KOPT-K1 (cell line): ENCODE measurements around the gene BCAN.

Experiments used
- H3K27ac ChIP-seq: fragments of 200-600 bp; sonication (generic); 2 replicates; pipeline ENCODE4 v1.5.1; 2016; ENCODE audit warnings: antibody characterized with exemption, mild to moderate bottlenecking, low read depth, low read length; ENCODE audit not compliant: poor library complexity, severe bottlenecking
- H3K36me3 ChIP-seq: fragments of 200-600 bp; sonication (generic); 2 replicates; pipeline ENCODE4 v1.5.1; 2017; ENCODE audit warnings: antibody characterized with exemption, mild to moderate bottlenecking, low read length, moderate library complexity; ENCODE audit not compliant: insufficient read depth
- H3K9me3 ChIP-seq: fragments of 200-600 bp; sonication (generic); 2 replicates; pipeline ENCODE4 v1.5.1; 2017; ENCODE audit warnings: antibody characterized with exemption, low read length, mild to moderate bottlenecking; ENCODE audit not compliant: insufficient read depth, poor library complexity, severe bottlenecking

BCAN gene

GRCh38 chr1:156689035-156689952 is 47.4 kb downstream of the BCAN start:
- no peaks in the 10 kb centered on the region for H3K9me3 ChIP-seq
- H3K27ac ChIP-seq = no peak overlapping the region
- no peaks in the 10 kb centered on the region for H3K36me3 ChIP-seq

- Histone ChIP-seq H3K9me3 (no peaks in the 10 kb centered on the region), H3K36me3 (no peaks in the 10 kb centered on the region), H3K27ac (no peak overlapping the region)
These were observed 48.2 kb downstream of the BCAN start for GRCh38 chr1:156689953-156690674.

- H3K9me3 ChIP-seq = no peaks in the 10 kb centered on the region
- H3K36me3 ChIP-seq = no peaks in the 10 kb centered on the region
- no peak overlapping the region for H3K27ac ChIP-seq
These were observed 48.7 kb downstream of the BCAN start for GRCh38 chr1:156690675-156691036.

GRCh38 chr1:156691191-156691590 is 49.3 kb downstream of the BCAN start:
- Histone ChIP-seq H3K36me3 (no peaks in the 10 kb centered on the region), H3K9me3 (no peaks in the 10 kb centered on the region), H3K27ac (no peak overlapping the region)

- no peak overlapping the region for H3K27ac ChIP-seq
- H3K9me3 ChIP-seq = no peaks in the 10 kb centered on the region
- H3K36me3 ChIP-seq = no peaks in the 10 kb centered on the region
These were observed 49.9 kb downstream of the BCAN start for GRCh38 chr1:156691665-156692440.

GRCh38 chr1:156692441-156692924 is 50.6 kb downstream of the BCAN start:
- Histone ChIP-seq H3K27ac (no peak overlapping the region), H3K9me3 (no peaks in the 10 kb centered on the region), H3K36me3 (no peaks in the 10 kb centered on the region)

- Histone ChIP-seq H3K27ac (no peak overlapping the region), H3K36me3 (no peaks in the 10 kb centered on the region)
These were observed 51.3 kb downstream of the BCAN start for GRCh38 chr1:156692925-156693847.

GRCh38 chr1:156693848-156694689 is 52.2 kb downstream of the BCAN start:
- Histone ChIP-seq H3K36me3 (no peaks in the 10 kb centered on the region), H3K27ac (no peak overlapping the region)

More at GRCh38 chr1:156692925-156693847, 51.3 kb downstream of the BCAN start:
- H3K9me3 ChIP-seq = no peaks in the 10 kb centered on the region

GRCh38 chr1:156694690-156694962 is 52.7 kb downstream of the BCAN start:
- Histone ChIP-seq H3K27ac (no peak overlapping the region), H3K36me3 (no peaks in the 10 kb centered on the region), H3K9me3 (no peaks in the 10 kb centered on the region)

More at GRCh38 chr1:156693848-156694689, 52.2 kb downstream of the BCAN start:
- H3K9me3 ChIP-seq = no peaks in the 10 kb centered on the region

GRCh38 chr1:156696755-156697154 is 54.8 kb downstream of the BCAN start:
- Histone ChIP-seq H3K27ac (no peak overlapping the region), H3K36me3 (no peaks in the 10 kb centered on the region), H3K9me3 (no peaks in the 10 kb centered on the region)

GRCh38 chr1:156697481-156697880 is 55.6 kb downstream of the BCAN start:
- Histone ChIP-seq H3K36me3 (no peaks in the 10 kb centered on the region), H3K9me3 (no peaks in the 10 kb centered on the region), H3K27ac (no peak overlapping the region)

GRCh38 chr1:156698995-156699394 is 57.1 kb downstream of the BCAN start:
- H3K36me3 ChIP-seq = no peaks in the 10 kb centered on the region
- no peak overlapping the region for H3K27ac ChIP-seq
- no peaks in the 10 kb centered on the region for H3K9me3 ChIP-seq

GRCh38 chr1:156700736-156701531 is 59.0 kb downstream of the BCAN start:
- H3K27ac ChIP-seq = no peak overlapping the region
- no peaks in the 10 kb centered on the region for H3K9me3 ChIP-seq
- H3K36me3 ChIP-seq = no peaks in the 10 kb centered on the region
